ENCODE data around the gene ZFAND6. TPM values are rescaled to one million over a fixed set of nuclear protein-coding genes. Genes with fewer than 3 reads are reported as not detected.

The ZFAND6 gene
- total RNA-seq, 1 experiment from 2014 or later = 89.7 TPM

GRCh38 chr15:80180468-80180867 is 121.0 kb downstream of the ZFAND6 start:
- Histone ChIP-seq H4K5ac (ENCODE audit: insufficient read length, low read depth, low read length) (no peak overlapping the region), H2BK15ac (ENCODE audit: low read depth, low read length) (no peak overlapping the region), H3K56ac (ENCODE audit: insufficient read length, low read depth, low read length) (no peak overlapping the region), H4K20me1 (ENCODE audit: control insufficient read depth, insufficient read depth, insufficient read length) (no peaks in the 10 kb centered on the region), H3K9ac (ENCODE audit: extremely low read depth, insufficient read length, low read length) (no peak overlapping the region), H3K18ac (ENCODE audit: insufficient read length, low read depth, low read length) (no peak overlapping the region), H3K23me2 (ENCODE audit: insufficient read length, low read depth, low read length, poor library complexity, severe bottlenecking) (no peaks in the 10 kb centered on the region), H4K8ac (replicated peaks; ENCODE audit: insufficient read length, low read depth, low read length) (no peak overlapping the region), H3K4me2 (ENCODE audit: insufficient read depth, insufficient read length, low read length) (no peak overlapping the region), H4K91ac (ENCODE audit: insufficient read length, low read depth, low read length) (no peak overlapping the region), H3K79me1 (ENCODE audit: insufficient read depth, low read depth, low read length, poor library complexity, severe bottlenecking) (no peaks in the 10 kb centered on the region), H3K27ac (ENCODE audit: insufficient read length, low read depth, low read length) (no peak overlapping the region), H3K4ac (ENCODE audit: low read depth, low read length) (no peak overlapping the region), H3K9me3 (ENCODE audit: control insufficient read depth, low read depth, low read length) (no peaks in the 10 kb centered on the region), H3K79me2 (ENCODE audit: insufficient read depth, low read length) (no peaks in the 10 kb centered on the region), H3K27me3 (ENCODE audit: insufficient read depth, low read length) (no peaks in the 10 kb centered on the region), H2BK5ac (ENCODE audit: insufficient read length, low read length) (no peak overlapping the region), H2AFZ (ENCODE audit: low read length) (no peak overlapping the region), H3K4me1 (ENCODE audit: insufficient read depth, low read length) (no peaks in the 10 kb centered on the region), H2AK5ac (ENCODE audit: insufficient read length, low read length) (no peak overlapping the region), H3T11ph (ENCODE audit: low read length) (no peak overlapping the region), H2BK120ac (ENCODE audit: low read depth, low read length, poor library complexity, severe bottlenecking) (no peak overlapping the region), H2BK20ac (ENCODE audit: low read depth, low read length, poor library complexity, severe bottlenecking) (no peak overlapping the region), H3K23ac (ENCODE audit: insufficient read length, low read depth, low read length) (no peak overlapping the region), H3K14ac (ENCODE audit: insufficient read depth, low read length) (no peak overlapping the region; the same call in 1 of the 2 replicates), H2BK12ac (ENCODE audit: insufficient read length, low read depth, low read length) (no peak overlapping the region)
- WGBS (ENCODE audit: extremely low coverage, insufficient read length, low lambda C conversion rate) = no CpG with 5 or more reads among the region's 7 CpGs
- H3K9me3 Mint-ChIP-seq = no peaks in the 10 kb centered on the region
- H3K4me1 Mint-ChIP-seq = no peaks in the 10 kb centered on the region
- H3K36me3 Mint-ChIP-seq (ENCODE audit: insufficient read depth in 1 of 3, low read depth in 3 of 3) = peaks cover 8 to 34% (median 9%) of the 10 kb centered on the region in 3 experiments; a peak in 5 of 7 replicates
- no peak overlapping the region for H3K4me3 Mint-ChIP-seq
- DNase-seq = no peak
- H3K27me3 Mint-ChIP-seq (ENCODE audit: low read depth) = no peaks in the 10 kb centered on the region
- H3K27ac Mint-ChIP-seq = peak overlapping the region in 1 of 3 experiments; percentile 85; a peak in 2 of 7 replicates
- peak; percentile 41; the same call in 2 of the 3 replicates for TF ChIP-seq CTCF (conservative IDR thresholded peaks at IDR 0.05)

Data from H9 (cell line).